HCT116 (cell line): Measurements from ENCODE around the gene GAGE12C.
"Not testable (repeated sequence)": the region's sequence is repeated elsewhere in the genome, so short reads cannot be mapped to it uniquely, and the experiment has no call there.

Experiments used
- ATF3 ChIP-seq: IDR thresholded peaks from 2 replicates; pipeline ENCODE4 v1.6.1; 2012
- CTCF ChIP-seq, 3 experiments: fragments of 200-600 bp in 1 of 3; sonication (generic) in 1 of 3; IDR thresholded peaks in 2 of 3; conservative IDR thresholded peaks in 1 of 3; 2 replicates each; pipeline ENCODE4 v1.5.1; 2012 to 2017; ENCODE audit warnings: low read depth in 2 of 3, low read length in 2 of 3, antibody characterized with exemption in 1 of 3, borderline replicate concordance in 1 of 3, control low read depth in 1 of 3, mild to moderate bottlenecking in 1 of 3, mixed read lengths in 1 of 3, mixed run types in 1 of 3, moderate library complexity in 1 of 3; ENCODE audit not compliant: insufficient read depth in 1 of 3
- EZH2 ChIP-seq: fragments of 200-600 bp; sonication (generic); IDR thresholded peaks from 2 replicates; pipeline ENCODE4 v1.6.1; 2017; ENCODE audit warnings: antibody characterized with exemption, mixed run types
- MAX ChIP-seq: IDR thresholded peaks from 2 replicates; pipeline ENCODE4 v1.6.1; 2012
- POLR2A ChIP-seq: IDR thresholded peaks from 2 replicates; pipeline ENCODE4 v1.7.0; 2011; ENCODE audit warnings: borderline replicate concordance; ENCODE audit not compliant: insufficient read depth, insufficient read length; ENCODE audit errors: extremely low read depth
- POLR2AphosphoS5 ChIP-seq: IDR thresholded peaks from 2 replicates; pipeline ENCODE4 v1.6.1; 2011; ENCODE audit warnings: mild to moderate bottlenecking, low read depth, low read length, moderate library complexity
- RAD21 ChIP-seq: IDR thresholded peaks from 2 replicates; pipeline ENCODE4 v1.6.1; 2012; ENCODE audit warnings: low read depth, mild to moderate bottlenecking
- REST ChIP-seq: IDR thresholded peaks from 2 replicates; pipeline ENCODE4 v1.6.1; 2012; ENCODE audit warnings: low read depth
- SIN3A ChIP-seq: IDR thresholded peaks from 2 replicates; pipeline ENCODE4 v1.6.1; 2012; ENCODE audit warnings: low read depth
- SP1 ChIP-seq: IDR thresholded peaks from 2 replicates; pipeline ENCODE4 v1.6.1; 2012; ENCODE audit warnings: low read depth
- TCF7L2 ChIP-seq: IDR thresholded peaks from 2 replicates; pipeline ENCODE4 v1.7.0; 2011; ENCODE audit warnings: borderline replicate concordance, inconsistent platforms; ENCODE audit not compliant: insufficient read depth, insufficient read length; ENCODE audit errors: extremely low read depth
- YY1 ChIP-seq: IDR thresholded peaks from 2 replicates; pipeline ENCODE4 v1.6.1; 2011; ENCODE audit warnings: low read length, low read depth, moderate library complexity, mild to moderate bottlenecking; ENCODE audit not compliant: insufficient replicate concordance; ENCODE audit errors: extremely low read depth
- ZBTB33 ChIP-seq: IDR thresholded peaks from 2 replicates; pipeline ENCODE4 v1.6.1; 2011; ENCODE audit warnings: mild to moderate bottlenecking, low read length, moderate library complexity; ENCODE audit not compliant: insufficient replicate concordance; ENCODE audit errors: extremely low read depth
- ZNF274 ChIP-seq: fragments of 200-500 bp; sonication (Bioruptor generic); IDR thresholded peaks from 2 replicates; pipeline ENCODE4 v1.6.1; 2014; ENCODE audit warnings: mild to moderate bottlenecking, low read depth, low read length, inconsistent platforms

- TF ChIP-seq CTCF (IDR thresholded peaks at IDR 0.05 in 2 of 3, conservative IDR thresholded peaks at IDR 0.05 in 1 of 3; ENCODE audit: borderline replicate concordance in 1 of 3, insufficient read depth in 1 of 3, low read depth in 2 of 3, low read length in 2 of 3); MAX; YY1; EZH2; SIN3A; RAD21; POLR2A; ZNF274; REST; SP1; ATF3; ZBTB33; TCF7L2; POLR2AphosphoS5: not testable (repeated sequence)
Observed at GRCh38 chrX:49541433-49541832, 9.5 kb downstream of the GAGE12C start, which contains the start of gene GAGE12D.
